GM03348 (cell line): ENCODE data around the gene C11orf65.

Source experiments
- DNase-seq: peaks from one replicate; pipeline ENCODE4 v3.0.0; 2012; ENCODE audit warnings: low spot score

Gene C11orf65, protein sequence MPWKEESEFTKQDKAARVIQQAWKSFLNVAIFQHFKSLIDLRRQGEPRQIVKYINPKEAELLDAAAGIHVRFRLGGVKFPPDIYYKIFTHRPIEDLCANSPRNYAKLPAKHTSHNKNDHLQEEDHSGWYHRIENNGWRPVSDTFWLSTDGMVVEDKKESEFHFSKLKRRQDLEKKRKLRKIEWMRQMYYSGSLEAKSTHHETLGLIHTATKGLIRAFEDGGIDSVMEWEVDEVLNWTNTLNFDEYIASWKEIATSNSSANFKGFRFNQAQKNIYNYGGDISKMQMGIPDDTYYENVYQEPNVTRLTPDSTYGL

DNA sequence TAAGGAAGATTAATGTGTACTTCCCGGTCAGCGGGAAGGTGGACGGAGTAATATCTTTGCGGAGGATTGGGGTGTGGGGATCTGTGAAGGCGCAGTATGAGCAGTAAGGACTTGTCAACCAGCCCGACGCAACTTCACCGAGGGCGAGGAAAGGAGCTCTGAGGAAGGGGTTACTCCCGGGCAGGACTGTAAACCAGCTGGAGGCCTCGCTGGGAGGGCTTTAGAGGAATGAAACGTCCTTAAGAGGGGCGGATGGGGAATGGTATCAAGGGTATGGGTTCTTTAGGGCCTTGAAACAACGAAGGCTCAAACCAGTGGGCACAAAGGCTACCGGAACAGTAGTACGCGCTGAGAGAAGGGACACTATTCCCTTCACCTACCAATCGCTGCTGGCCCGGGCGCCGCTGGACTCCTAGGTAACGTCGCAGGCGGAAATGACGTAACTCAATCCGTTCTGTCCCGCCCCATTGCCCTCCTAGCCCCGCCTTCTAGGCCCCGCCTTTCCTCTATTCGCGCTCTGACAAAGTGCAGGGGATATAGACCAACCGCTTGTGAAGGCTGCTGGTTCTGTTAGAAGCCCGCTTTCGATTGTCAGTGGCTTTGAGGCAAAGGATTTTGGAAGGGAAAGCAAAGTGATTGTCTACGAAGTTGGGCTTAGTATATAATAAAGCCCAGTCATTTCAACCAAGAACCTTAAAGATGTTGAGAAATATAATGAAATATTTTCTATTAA is at the start of gene C11orf65:
TSS of gene C11orf65 (minus strand) at position 439 of the 733 bp plus-strand sequence. CDS start 5,970 bp downstream, outside the sequence.
- DNase-seq: peak; percentile 96

DNA sequence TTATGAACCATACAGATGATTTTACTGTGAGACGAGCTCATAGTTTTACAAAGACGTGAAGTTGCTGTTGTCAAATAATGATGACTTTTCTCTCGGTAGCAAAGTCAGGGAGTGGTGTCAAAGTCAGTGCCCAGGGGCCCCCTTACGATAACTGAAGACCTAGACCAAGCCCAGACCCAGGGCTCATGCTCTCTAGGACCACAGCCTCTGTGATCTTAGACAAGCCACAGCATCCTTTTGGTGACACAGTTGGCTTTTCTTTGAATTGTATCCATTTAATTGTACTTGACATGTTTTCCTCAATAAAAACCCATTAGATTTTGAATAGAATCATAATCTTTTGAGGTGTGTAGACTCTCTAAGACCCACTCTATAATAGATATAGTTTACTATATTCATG is 48.8 kb upstream of the C11orf65 start:
- DNase-seq: no peak

DNA sequence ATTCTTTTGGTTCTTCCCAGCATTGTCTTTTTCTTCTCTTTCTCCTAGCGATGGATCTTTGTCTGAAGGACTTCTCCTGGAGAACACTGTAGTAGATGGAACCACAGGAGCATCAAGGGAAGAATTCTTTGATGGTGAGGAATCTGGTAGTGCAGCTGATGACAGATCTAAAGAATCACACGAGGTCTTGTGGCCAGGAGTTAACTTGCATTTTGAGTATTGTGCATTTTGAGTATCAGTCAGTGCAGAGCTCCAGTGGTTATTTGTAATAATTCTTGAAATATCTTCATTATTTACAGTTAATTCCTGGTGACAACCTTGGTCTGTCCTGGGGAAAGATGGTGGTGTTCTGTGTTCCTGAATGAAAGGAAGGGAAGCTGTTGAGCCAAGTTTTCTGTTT is 45.4 kb upstream of the C11orf65 start:
- no peak for DNase-seq

DNA sequence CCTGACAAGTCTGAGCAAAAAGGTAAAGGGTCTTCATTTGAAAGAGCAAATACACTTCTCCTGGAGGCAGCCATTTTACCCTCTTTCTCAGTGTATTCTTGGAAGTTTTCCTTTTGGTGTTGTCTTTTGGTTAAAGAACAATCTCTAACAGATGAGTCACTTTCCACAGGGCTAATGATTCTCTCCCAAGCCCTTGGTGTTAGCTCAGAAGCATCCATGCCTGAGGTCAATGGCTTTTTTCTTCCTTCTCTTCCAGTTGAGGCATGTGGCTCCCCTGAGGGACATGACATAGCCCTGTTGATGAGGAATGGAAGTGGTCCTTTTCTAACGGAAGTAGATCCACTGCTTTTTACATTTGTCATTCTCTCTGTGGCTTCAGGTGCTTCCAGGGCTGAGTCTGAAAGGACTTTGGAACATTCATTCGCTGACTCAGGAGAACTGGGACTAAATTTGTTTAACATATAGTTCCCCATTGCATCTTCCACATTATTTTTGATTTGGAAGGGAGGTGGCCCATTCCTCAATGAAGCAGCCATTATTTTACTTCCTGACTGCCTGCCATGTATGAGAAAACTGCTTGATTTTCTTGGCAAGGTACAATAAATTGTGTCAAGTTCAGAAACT is 44.6 kb upstream of the C11orf65 start:
- peak; percentile 53 for DNase-seq

DNA sequence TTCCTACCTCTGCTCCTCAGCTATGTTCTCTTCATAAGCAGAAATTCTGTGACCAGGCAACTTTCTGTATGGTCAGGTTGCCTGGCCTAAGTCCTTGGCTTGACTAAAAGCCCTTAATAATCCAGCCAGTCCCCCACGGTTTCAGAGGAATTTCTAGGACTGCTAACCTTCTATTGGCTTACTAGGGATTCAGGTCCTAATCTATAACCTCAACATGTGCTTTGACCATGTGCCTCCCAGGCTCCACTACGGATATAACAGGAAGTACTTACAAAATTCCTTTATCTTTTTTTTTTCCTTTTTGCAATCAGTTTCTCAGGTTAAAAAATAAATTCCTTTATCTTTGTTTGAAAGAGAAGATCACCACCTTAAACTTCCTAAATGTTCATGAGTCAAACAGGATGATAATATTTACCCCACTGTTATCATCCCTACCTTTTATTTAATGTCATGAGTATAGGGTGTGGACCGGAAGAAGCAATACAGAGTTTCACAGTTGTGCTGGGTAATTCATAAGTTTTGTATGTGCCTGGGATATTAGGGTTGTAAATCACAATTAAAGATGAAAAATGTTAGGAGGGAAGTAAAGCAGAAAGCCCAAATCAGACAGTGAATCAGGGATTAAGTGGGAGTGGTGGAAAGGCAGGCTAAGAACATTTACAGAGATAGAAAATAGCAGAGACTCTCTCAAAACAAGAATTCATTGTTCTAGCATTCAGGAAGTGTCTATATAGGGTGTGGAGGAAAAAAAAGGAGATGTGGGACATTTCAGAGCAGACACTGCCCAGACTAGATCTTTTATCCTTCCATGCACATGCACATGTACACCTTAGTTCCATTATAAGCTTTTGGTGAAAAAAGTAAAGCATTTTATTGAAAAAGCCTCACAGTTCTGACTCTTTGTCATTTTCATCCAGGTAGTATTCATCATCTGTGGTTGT is 41.6 kb upstream of the C11orf65 start:
- no peak for DNase-seq

DNA sequence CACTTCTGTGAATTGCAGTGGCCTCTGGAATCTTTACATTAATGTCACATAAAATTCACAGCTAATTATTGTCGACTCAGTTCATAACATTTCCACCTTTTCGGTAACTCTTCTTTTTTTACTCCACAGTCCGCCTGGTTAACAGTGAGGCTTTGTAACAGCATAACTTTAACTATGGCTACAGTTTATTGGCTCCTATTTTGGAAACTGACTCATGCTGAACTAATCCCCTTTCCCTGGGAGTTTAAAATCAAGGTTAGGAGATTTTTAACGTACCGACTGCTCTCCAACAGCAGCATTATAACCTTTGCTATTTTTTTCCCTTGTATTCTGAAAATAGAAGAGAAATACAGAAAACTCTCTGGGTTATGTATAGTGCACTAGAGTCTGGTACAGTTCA is 34.1 kb upstream of the C11orf65 start:
- peak; percentile 24 for DNase-seq

DNA sequence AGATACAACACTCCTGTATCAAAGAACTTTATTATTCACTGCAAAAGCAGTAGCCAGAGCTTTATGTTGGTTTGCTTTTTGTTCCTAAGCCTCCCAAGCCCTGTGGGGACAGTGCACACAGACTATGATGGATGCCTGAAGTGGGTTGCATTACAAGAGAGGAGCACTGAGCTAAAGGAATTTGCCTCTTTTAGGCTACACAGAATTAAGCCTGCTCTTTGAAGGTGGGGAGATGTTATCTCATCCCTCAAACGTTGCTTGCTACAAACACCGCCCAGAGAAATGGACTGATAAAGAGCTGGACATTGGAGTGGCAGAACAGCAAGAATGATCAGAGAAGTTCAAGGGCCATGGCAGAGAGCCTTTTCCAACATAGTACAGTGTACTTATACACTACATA is 33.4 kb upstream of the C11orf65 start:
- no peak for DNase-seq

DNA sequence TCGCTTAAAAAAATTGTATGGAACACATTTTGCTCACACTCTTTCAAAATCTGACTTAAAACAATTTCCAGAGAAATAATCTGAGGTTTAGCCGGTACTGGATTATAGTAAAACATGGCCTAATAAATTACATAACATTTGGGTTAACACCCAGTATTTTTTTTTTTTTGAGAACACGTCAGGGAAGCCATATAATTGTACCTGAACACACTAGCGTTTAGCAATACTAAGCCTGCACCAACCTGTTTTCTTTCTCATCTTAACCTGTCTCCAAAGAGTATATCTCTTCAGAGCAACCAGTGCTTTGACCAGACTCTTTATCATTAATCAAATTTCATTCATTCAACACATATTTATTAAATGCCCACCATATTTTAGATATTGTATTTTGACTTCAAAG is 32.8 kb upstream of the C11orf65 start:
- DNase-seq: no peak

DNA sequence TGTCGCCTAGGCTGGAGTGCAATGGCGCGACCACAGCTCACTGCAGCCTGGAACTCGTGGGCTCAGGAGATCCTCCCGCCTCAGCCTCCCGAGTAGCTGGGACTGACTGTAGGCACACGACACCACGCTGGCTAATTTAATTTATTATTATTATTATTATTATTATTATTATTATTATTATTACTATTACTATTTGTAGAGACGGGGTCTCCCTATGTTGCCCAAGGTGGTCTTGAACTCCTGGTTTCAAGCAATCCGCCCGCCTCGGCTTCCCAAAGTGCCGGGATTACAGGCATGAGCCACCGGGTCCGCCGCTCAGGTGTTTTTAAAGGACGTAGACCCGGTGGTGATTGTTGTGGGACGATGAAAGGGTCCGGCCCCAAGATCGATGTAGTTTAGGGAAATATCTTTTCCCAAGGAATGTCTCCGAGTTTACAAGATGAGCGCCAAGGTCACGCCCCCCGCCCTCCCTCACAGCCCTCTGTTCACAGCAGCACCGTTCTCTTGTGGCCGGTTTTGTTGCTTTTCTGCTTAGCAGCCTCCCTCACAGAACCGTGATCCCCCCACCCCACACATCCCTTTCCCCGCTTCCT is 31.6 kb upstream of the C11orf65 start:
- no peak for DNase-seq

DNA sequence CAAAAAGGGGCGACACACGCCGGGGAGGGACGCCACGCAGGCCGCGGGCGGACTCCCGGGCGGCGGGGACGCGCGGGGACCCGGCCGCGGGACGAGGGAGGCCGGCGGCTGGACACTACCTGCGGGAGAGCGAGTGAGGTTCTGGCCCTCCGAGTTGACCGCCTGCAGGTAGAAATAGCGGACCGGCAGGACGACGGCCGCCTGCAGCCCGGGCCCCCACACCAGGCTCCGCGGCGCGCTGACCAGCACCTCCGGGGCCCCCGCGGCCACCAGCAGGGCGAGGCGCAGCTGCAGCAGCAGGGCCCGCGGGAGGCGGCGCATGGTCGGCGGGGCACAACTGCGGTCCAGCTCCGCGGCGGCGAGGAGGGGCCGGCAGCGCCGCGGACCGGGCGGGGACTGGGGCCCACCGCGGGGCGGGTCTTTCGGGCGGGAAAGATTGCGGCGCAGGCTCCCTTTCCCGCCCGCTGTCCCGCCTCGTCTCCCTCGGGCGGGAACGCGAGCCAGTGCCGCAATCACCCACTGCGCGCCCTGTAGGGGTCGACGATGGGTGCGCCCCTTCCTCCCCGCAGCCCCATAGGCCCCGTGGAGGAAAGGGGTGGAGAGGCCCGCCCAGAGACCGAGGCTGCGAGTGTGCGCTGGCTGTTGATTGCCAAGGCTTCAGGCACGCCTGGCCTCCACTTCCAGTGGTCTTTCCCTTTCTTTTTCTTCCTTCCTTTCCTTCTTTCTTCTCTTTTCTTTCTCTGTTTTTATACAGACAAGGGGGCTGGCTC is 30.9 kb upstream of the C11orf65 start, which contains the start of gene POGLUT3:
TSS of gene POGLUT3 (minus strand) at position 339 of the 770 bp plus-strand sequence. CDS start at position 321, 18 bp downstream.
- peak; percentile 85 for DNase-seq

DNA sequence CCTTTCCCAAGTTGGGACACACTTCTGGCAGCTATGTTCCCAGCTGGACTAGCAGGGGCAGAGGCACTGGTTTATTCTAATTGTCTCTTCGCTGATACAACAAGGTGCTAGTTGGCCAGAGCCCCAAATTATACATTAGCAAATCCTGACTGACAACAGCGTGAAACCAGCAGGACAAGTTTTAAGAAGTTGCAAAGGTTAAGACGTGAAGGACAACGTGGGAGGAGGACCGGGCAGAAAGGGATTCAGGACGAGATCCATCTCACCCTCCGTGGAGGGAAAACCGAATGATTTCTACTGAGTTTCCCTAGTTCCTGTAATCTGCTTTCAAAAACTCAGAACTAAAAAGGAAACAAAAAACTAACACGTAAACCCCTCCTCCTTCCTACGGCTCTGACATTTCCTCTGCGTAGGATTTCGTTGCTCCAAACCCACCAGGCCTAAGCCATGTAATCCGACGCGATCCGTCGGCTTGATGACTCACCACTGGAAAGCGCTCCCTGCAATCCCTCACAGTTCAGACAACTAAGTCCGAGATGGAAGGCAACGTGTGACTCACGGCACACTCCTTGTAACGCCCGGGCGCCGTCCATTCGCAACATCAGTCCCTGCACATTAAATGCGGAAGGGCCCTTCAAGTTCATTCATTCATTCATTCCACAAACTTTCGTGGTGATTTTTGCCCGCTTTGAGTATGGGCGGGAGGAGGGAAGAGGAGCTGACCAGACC is 30.2 kb upstream of the C11orf65 start:
- peak; percentile 93 for DNase-seq

DNA sequence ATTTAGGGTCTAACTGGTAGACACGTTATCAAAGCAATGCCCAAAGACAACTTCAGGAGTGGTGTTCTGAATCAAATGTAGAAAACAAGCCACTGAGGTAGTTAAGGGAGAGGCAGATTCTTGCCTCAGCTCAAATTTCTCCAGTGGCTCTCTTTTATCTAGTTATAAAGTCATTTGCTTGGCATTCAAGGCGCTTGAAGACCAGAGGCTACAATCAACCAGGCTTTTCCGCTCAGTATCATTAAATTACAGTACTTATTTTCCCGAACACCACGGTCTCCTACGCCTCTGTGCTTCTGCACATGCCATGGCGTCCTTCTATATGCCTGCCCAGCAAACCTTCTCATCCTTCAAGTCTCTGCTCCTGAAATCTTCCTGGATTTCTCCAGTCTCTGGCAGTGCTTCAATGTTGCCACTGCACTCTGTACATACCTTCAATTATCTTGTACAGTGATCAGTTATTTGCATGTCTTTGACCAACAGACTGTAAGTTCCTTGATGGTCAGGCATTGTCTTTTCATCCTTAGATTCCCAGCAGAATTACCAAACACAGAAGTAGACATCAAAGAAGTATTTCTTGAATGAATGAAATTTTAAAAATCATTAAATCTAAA is 29.4 kb upstream of the C11orf65 start:
- DNase-seq: peak; percentile 21

DNA sequence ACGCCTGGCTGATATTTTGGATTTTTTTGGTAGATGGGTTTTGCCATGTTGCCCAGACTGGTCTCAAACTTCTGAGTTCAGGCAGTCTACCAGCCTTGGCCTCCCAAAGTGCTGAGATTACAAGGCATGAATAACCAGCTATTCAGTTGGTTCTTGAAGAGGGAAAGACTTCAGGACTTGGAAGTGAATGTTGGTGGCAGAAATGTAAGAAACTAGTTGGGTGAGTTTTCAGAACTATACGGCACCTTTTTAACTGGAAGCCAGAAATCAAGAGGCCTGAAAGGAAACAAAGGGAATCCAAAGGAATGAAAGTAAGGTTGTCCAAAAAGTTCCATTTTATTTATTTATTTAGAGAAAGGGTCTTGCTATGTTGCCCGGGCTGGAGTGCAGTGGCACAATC is 28.0 kb upstream of the C11orf65 start:
- DNase-seq: no peak

DNA sequence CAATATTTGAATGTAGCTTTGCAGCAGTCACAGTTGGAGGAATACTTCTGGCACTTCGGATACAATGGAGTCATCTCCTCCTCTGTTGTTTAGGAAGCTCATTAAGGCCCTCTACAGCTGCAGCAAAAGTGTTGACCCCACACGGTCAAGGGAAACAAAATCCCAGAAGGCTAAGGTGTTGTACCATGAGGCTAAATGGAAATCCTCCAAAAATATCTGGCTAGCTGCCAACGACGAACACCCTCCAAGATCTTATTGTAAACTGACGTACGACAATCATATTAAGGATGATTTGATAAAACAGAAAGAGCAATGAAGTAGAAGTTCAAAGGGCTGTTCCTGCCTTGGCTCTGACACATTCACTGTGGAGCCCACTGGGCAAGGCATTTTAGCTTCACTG is 26.9 kb upstream of the C11orf65 start:
- DNase-seq: no peak

DNA sequence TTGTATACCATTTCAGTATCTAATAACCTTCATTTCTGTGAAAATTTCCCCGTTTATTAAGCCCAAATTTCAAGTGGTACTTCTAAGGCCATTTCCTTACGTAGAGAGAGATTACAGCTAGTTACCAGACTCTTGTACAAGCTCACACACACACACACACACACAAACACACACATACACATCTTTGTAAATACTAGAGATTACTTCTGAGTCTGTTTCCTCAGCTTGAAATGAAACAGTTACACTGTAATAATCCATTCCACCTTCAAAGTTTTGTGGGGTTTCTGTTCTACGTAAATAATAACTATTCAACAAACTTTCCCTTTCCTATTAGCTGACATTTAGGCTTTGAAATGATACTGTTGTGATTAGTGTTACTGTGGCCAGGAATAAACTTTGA is 24.6 kb upstream of the C11orf65 start:
- no peak for DNase-seq

DNA sequence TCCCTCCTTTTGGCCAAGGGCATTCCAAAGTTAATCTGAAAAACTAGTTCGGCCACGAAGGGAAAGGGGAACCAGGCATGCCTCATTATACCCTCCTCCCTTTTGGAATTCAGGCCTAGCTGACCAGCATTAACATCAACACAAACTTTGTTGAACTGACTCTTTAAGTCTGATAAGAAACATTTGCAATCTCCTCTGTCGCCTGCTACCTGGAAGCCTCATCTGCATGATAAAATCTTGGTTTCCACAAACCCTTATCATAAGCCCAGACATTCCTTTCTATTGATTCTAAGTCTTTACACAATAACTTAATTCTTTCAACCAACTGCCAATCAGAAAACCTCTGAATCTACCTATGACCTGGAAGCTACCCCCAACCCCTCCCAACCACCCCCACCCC is 19.5 kb upstream of the C11orf65 start:
- no peak for DNase-seq

DNA sequence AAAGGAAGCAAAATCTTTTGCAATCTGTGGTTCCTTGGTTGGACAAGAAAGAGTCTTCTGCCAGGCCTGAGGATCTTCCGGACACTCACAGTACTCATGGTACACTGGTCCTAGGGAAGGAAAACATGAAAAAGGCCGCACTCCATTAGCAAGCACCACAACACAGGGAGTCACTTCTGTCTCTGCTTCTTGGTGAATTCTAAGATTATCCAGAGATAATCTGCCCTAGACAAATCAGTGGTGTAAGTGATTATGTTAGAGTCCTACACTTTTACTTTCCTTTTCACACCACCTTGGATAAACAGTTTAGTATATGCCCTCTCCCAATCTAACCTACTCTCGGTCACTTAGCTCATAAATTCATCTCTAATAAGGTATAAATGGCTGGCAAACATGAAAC is 19.0 kb upstream of the C11orf65 start:
- DNase-seq: no peak

DNA sequence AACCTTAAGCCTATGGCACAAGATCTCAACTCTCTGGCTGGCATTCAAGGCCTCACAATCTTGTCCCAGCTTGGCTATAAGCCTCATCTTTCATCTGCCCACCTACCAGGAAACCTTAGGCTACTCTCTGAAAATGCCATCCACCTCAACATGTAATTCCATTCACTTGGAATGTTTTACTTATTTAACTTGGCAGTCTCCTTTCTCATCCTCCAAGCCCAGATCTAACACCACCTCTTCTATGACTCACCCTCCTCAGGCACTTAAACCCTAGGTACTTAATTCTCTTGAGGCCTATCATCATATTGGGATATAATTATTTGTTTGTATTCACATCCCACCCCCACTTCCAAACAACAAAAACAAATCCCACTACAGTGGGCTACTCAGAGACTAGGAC is 15.8 kb upstream of the C11orf65 start:
- peak; percentile 11 for DNase-seq

DNA sequence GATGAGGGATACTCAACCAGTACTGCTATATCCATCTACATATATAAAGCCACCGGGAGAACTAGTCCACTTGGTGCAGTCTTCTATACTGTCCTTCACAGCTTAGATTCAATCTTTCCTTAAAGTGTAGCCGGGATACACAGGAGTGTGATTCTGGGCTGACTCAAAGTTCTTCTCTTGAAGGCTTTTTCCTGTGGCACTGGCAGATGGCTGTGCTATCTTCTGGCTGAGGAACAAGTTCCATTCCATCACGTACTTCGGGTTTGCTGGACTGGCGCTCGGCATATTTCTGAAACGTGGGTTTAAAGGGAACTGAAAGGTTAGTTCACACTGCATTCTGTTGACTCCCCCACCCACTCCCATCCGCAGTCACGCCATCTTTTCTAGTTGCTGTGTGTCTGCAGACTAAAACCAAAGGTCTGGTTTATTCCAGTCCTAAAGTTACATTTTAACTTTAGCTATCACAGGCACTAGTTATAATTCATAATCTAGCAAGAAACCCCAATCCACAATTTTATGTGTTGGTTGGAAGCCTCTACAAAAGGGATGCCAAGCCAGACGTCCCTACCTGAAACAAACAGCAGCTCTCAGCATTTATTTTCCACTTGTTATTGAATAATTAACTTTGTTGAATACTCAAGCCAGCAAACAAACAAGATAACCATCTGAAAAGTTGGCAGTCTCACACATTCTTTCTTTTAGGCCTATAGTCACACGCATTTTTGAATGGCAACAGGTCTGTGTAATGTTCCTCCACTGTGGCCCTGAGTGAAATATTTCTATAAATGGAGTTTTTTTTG is 7.5 kb upstream of the C11orf65 start:
- DNase-seq: no peak
